ENCODE measurements around the gene TMEM178B.
"Not testable (repeated sequence)": the region's sequence is repeated elsewhere in the genome, so short reads cannot be mapped to it uniquely, and the experiment has no call there.

Gene TMEM178B

DNA sequence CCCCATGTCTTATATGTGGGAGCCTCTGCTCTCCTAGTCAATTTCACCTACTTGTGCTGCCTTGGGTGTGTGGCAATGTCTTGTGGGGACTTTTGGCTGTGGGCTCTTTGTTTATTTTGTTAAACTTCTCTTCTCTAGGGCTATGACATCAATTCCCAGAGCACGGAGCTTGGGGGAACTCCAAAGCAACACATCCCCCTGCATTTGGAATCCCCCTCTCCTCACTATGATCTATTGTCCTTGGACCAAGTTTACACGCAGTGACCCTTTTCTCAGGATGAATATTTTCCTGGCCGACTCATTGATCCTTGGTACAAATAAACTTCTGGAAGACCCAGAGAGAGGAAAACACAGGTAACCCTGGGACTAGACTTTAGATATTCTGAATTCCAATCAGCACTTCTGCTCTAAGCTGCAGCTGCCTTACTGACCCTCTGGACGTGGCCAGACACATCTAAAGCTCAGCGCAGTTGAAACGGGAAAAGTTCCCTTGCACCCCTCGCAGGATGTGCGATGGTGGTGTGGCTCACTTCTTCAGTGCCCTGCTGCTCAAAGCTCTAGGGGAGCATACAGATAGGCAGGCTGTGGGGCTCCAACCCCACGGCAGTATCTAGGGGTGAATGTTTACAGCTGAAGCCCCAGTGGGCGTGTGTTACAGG, 110.8 kb downstream of the TMEM178B start:
- TF ChIP-seq, protein P1, sequence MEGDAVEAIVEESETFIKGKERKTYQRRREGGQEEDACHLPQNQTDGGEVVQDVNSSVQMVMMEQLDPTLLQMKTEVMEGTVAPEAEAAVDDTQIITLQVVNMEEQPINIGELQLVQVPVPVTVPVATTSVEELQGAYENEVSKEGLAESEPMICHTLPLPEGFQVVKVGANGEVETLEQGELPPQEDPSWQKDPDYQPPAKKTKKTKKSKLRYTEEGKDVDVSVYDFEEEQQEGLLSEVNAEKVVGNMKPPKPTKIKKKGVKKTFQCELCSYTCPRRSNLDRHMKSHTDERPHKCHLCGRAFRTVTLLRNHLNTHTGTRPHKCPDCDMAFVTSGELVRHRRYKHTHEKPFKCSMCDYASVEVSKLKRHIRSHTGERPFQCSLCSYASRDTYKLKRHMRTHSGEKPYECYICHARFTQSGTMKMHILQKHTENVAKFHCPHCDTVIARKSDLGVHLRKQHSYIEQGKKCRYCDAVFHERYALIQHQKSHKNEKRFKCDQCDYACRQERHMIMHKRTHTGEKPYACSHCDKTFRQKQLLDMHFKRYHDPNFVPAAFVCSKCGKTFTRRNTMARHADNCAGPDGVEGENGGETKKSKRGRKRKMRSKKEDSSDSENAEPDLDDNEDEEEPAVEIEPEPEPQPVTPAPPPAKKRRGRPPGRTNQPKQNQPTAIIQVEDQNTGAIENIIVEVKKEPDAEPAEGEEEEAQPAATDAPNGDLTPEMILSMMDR (conservative IDR thresholded peaks at IDR 0.05; ENCODE audit: low read depth, low read length): no peak
- H3K4me3 ChIP-seq (ENCODE audit: low read length): no peak overlapping the region
- no peak for DNase-seq (ENCODE audit: low read depth)

GRCh38 chr7:141185369-141185967, 111.6 kb downstream of the TMEM178B start:
- H3K4me3 ChIP-seq (ENCODE audit: low read length): no peak overlapping the region
- TF ChIP-seq, protein P1 (conservative IDR thresholded peaks at IDR 0.05; ENCODE audit: low read depth, low read length): no peak
- DNase-seq (ENCODE audit: low read depth): no peak

DNA sequence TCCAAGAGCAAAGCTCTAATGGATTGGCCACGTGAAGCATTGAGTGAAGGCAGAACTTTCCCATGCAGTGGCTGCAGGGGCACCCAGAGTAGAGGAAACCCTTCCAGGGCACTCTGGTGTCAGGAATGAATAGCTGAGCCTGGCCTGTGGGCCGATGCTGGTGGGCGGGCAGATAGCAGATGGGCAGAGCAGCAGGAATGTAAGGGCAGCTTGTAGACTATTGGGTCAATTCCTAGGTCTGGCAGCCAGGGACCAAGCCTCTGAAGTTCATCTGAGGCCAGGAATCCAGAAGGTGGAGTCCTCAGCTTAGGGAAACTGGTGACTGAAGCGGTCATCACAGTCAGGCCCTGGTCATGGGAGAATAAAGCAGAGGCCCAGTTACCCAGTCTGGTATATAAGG, 115.4 kb downstream of the TMEM178B start:
- DNase-seq (ENCODE audit: low read depth): no peak
- no peak overlapping the region for H3K4me3 ChIP-seq (ENCODE audit: low read length)
- TF ChIP-seq, protein P1 (conservative IDR thresholded peaks at IDR 0.05; ENCODE audit: low read depth, low read length): no peak

DNA sequence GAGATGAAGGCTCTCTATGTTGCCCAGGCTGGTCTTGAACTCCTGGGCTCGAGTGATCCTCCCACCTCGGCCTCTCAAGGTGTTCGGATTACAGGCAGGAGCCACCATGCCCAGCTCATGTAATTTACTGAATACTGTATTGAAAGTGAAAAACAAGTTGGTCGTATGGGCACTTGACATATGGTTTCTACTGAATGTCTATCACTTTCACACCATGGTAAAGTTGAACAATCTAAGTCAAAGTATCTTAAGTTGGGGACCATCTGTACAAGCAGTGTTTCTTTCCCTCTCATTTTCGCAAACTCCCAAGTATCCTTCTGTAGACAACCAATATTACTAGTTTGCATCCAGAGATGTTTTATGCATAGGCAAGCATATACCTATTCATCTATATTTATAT, 116.6 kb downstream of the TMEM178B start:
- TF ChIP-seq, protein P1 (conservative IDR thresholded peaks at IDR 0.05; ENCODE audit: low read depth, low read length): no peak
- no peak overlapping the region for H3K4me3 ChIP-seq (ENCODE audit: low read length)
- no peak for DNase-seq (ENCODE audit: low read depth)

- TF ChIP-seq, protein P1 (conservative IDR thresholded peaks at IDR 0.05; ENCODE audit: low read depth, low read length): no peak
- no peak for DNase-seq (ENCODE audit: low read depth)
- no peak overlapping the region for H3K4me3 ChIP-seq (ENCODE audit: low read length)
These were observed 117.4 kb downstream of the TMEM178B start for GRCh38 chr7:141191277-141191676.

GRCh38 chr7:141193066-141193465, 119.2 kb downstream of the TMEM178B start:
- TF ChIP-seq, protein P1 (conservative IDR thresholded peaks at IDR 0.05; ENCODE audit: low read depth, low read length): no peak
- H3K4me3 ChIP-seq (ENCODE audit: low read length): no peak overlapping the region
- DNase-seq (ENCODE audit: low read depth): no peak

GRCh38 chr7:141195722-141196121, 121.9 kb downstream of the TMEM178B start:
- DNase-seq (ENCODE audit: low read depth); H3K4me3 ChIP-seq (ENCODE audit: low read length): not testable (repeated sequence)

Measured in retinal pigment epithelial cell (primary cell).